ENCODE data around the gene ZFR2. TPM values are rescaled to one million over a fixed set of nuclear protein-coding genes. Genes with fewer than 3 reads are reported as not detected.
"Not testable (repeated sequence)": the region's sequence is repeated elsewhere in the genome, so short reads cannot be mapped to it uniquely, and the experiment has no call there.

ZFR2 gene
- total RNA-seq, 2 experiments from 2014 or later, result 0.73 to 0.82 TPM

DNA sequence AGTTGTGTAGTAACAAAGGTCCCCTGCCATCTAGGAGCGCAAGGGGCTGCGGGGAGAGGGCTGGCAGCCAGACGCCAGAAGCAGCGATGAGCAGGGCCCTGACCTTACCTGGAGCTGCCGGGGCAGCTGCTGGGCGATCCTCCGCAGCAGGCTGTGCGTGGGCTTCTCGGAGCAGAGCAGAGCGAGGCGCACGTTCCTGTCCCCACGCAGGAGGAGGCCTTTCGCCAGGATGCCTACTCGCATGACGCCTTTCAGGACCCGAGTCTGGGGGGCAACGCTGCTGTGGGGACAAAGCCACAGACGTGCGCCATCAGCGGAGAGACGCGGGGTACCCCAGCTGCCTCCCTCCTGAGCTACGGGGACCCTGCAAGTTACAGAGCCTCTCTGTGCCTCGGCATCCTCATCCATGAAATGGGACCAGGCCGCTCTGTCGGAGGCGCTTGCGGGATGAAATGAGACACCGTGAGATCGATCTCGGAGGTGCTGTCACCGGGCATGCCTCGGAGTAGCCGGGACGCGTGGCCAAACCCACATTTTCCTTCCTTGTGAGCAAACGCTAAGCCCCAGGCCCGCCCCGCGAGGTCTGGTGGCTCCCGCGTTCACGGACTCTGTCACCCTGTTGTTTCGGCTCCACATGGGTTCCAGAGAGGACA is 52.1 kb downstream of the ZFR2 start:
- no peaks in the 10 kb centered on the region for H3K36me3 Mint-ChIP-seq (ENCODE audit: low read depth)
- no peaks in the 10 kb centered on the region for H3K27me3 ChIP-seq (ENCODE audit: control insufficient read depth in 1 of 2, insufficient read depth in 2 of 2, low read length in 2 of 2)
- H3K27ac Mint-ChIP-seq, result no peak overlapping the region
- no peak overlapping the region for H3K4me3 ChIP-seq (ENCODE audit: low read length)
- H3K36me3 ChIP-seq (ENCODE audit: insufficient read depth, low read length), result no peaks in the 10 kb centered on the region
- ChIA-PET POLR2A (interaction anchor here (2.7 kb wide), 1 partner anchor 54 kb away, joined by 32 read pairs; the partner anchor contains the start of genes APBA3 and MRPL54), CTCF (no interaction called here)
- H3K9me3 Mint-ChIP-seq, result no peaks in the 10 kb centered on the region
- H3K9me3 ChIP-seq (ENCODE audit: control insufficient read depth in 1 of 2, insufficient read depth in 1 of 2, low read length in 2 of 2), result no peaks in the 10 kb centered on the region
- intact Hi-C loops (cut with DNase I, micrococcal nuclease), result no loop called here
- peaks cover 75% of the 10 kb centered on the region for H3K4me1 ChIP-seq (ENCODE audit: insufficient read depth, low read length)
- ATAC-seq (ENCODE audit: poor library complexity), result no peak
- no peak for TF ChIP-seq CTCF (IDR thresholded peaks at IDR 0.05)
- H3K27ac ChIP-seq (ENCODE audit: low read depth in 1 of 2, low read length in 2 of 2), result no peak overlapping the region
- no peak for DNase-seq
- H3K4me3 Mint-ChIP-seq, result no peak overlapping the region
- no peaks in the 10 kb centered on the region for H3K27me3 Mint-ChIP-seq
- peaks cover 50% of the 10 kb centered on the region for H3K4me1 Mint-ChIP-seq (ENCODE audit: low read depth)

- H3K4me1 ChIP-seq (ENCODE audit: insufficient read depth, low read length), result peaks cover 72% of the 10 kb centered on the region
- CTCF ChIA-PET; H3K36me3 Mint-ChIP-seq (ENCODE audit: low read depth); DNase-seq; intact Hi-C loops (cut with DNase I, micrococcal nuclease); H3K36me3 ChIP-seq (ENCODE audit: insufficient read depth, low read length); H3K4me3 ChIP-seq (ENCODE audit: low read length); ATAC-seq (ENCODE audit: poor library complexity); H3K9me3 ChIP-seq (ENCODE audit: control insufficient read depth in 1 of 2, insufficient read depth in 1 of 2, low read length in 2 of 2); H3K27me3 ChIP-seq (ENCODE audit: control insufficient read depth in 1 of 2, insufficient read depth in 2 of 2, low read length in 2 of 2); H3K27ac Mint-ChIP-seq; H3K27me3 Mint-ChIP-seq; H3K27ac ChIP-seq (ENCODE audit: low read depth in 1 of 2, low read length in 2 of 2); H3K4me3 Mint-ChIP-seq; H3K9me3 Mint-ChIP-seq: not testable (repeated sequence)
- POLR2A ChIA-PET, result interaction anchor here (1.3 kb wide), 1 partner anchor 54 kb away, joined by 6 read pairs; the partner anchor contains the start of gene MRPL54
- peaks cover 48% of the 10 kb centered on the region for H3K4me1 Mint-ChIP-seq (ENCODE audit: low read depth)
Observed at GRCh38 chr19:3816148-3816547, 52.7 kb downstream of the ZFR2 start.

DNA sequence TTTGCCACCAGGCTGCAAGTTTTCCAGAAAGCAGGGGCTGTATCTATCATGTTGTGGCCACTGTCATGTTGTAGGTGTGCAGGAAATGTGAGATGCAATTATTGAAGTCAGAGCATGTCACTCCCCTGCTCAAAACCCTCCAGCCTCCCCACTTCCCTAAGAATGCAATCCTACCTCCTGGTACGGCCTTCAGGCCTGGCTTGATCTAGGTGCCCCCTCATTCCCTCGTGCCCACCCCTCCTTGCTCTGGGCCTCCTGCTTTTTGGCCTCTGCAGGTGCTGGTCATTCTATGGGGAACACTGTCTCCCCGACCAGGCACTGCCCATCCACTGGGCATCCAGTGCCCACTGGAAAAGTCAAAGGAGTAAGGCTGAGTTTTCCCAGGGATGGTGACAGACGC is 54.2 kb downstream of the ZFR2 start:
- no peak for DNase-seq
- POLR2A ChIA-PET, result interaction anchor here (4.3 kb wide), 1 partner anchor 53 kb away, joined by 60 read pairs; the partner anchor contains the start of genes APBA3 and MRPL54
- Mint-ChIP-seq H3K36me3 (ENCODE audit: low read depth) (no peaks in the 10 kb centered on the region), H3K27me3 (no peaks in the 10 kb centered on the region), H3K4me3 (peak overlapping the region; percentile 65), H3K9me3 (no peaks in the 10 kb centered on the region), H3K4me1 (ENCODE audit: low read depth) (peaks cover 45% of the 10 kb centered on the region), H3K27ac (peak overlapping the region; percentile 80)
- no peak for TF ChIP-seq CTCF (IDR thresholded peaks at IDR 0.05)
- Histone ChIP-seq H3K27ac (ENCODE audit: low read depth in 1 of 2, low read length in 2 of 2) (no peak overlapping the region), H3K4me1 (ENCODE audit: insufficient read depth, low read length) (peaks cover 72% of the 10 kb centered on the region), H3K9me3 (ENCODE audit: control insufficient read depth in 1 of 2, insufficient read depth in 1 of 2, low read length in 2 of 2) (no peaks in the 10 kb centered on the region), H3K36me3 (ENCODE audit: insufficient read depth, low read length) (no peaks in the 10 kb centered on the region), H3K27me3 (ENCODE audit: control insufficient read depth in 1 of 2, insufficient read depth in 2 of 2, low read length in 2 of 2) (no peaks in the 10 kb centered on the region), H3K4me3 (ENCODE audit: low read length) (no peak overlapping the region)
- no peak for ATAC-seq (ENCODE audit: poor library complexity)
- intact Hi-C loops (cut with DNase I, micrococcal nuclease), result no loop called here
- CTCF ChIA-PET, result no interaction called here
